NK-92 treated with Interleukin-12 subunit alpha and Interleukin-12 subunit beta, amount 100 ng/mL, for 24 hours (cell line): ENCODE measurements around the gene OR5H6.
"Not testable (repeated sequence)": the region's sequence is repeated elsewhere in the genome, so short reads cannot be mapped to it uniquely, and the experiment has no call there.

ENCODE experiments used
- DNase-seq: peaks from one replicate; lab custom pipeline; 2025; lab: John Stamatoyannopoulos, UW

The OR5H6 gene

GRCh38 chr3:98263944-98264343 is at the start of gene OR5H6:
OR5H6 (plus strand) TSS chr3:98264244; CDS start chr3:98264333, 89 bp downstream.
- DNase-seq, result no peak

DNA sequence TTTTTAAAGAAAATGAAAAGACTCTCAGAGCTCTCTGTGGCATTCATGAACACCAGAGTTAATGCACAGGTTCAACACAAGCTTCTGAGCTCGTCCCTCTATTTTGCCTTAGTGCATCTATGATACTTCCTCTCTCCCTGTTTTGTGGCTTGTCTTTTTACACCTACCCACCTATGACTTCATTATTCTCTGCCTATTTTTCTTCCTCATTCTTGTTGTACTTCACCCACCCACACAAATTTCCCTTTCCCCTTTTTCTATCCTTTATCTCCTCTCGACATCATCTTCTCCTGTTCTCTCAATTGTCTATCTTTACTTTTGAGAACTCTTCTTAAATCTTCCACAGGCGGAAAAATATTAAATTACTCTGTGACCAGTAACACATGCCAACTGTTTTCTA is 49.0 kb upstream of the OR5H6 start:
- no peak for DNase-seq

GRCh38 chr3:98223907-98224672 is 40.0 kb upstream of the OR5H6 start:
- no peak for DNase-seq

GRCh38 chr3:98232489-98232888 is 31.6 kb upstream of the OR5H6 start:
- no peak for DNase-seq

- DNase-seq, result no peak
Observed at GRCh38 chr3:98233468-98233867, 30.6 kb upstream of the OR5H6 start.

DNA sequence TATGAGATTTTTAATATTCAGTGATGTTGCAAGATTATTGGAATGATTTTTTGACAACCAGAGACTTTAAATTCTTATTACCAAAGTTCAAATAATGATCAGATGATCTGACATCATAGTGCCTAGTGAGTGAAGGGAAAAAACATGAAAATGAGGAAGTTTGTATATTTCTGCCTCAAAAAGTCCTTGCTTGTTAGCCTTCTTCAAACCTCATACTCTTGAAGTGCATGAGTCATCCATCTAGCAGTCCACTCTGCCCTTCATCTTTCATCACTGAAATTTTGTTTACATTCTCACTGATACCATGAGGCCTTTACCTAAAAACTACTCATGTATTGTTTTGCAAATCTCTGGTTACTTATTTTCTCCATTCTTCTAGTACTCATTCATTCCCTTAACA is 23.9 kb upstream of the OR5H6 start:
- no peak for DNase-seq

- no peak for DNase-seq
Observed at GRCh38 chr3:98242155-98242554, 21.9 kb upstream of the OR5H6 start.

DNA sequence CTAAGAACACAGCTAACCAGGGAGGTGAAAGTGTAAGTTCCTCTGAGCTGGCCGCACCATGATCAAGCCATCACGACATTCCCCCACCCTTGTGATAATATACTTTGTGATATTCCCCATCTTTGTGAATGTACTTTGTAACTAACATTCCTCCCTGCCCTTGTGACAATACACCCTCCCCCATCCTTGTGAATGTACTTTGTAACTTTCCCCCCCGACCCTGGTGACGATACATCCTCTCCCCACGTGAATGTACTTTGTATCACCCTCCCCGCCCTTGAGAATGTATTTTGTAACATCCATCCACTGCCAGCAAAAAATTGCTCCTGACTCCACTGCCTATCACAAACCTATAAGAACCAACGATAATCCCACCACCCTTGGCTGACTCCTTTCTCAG is 20.2 kb upstream of the OR5H6 start:
- DNase-seq, result no peak

GRCh38 chr3:98246142-98246541 is 17.9 kb upstream of the OR5H6 start:
- DNase-seq, result no peak

DNA sequence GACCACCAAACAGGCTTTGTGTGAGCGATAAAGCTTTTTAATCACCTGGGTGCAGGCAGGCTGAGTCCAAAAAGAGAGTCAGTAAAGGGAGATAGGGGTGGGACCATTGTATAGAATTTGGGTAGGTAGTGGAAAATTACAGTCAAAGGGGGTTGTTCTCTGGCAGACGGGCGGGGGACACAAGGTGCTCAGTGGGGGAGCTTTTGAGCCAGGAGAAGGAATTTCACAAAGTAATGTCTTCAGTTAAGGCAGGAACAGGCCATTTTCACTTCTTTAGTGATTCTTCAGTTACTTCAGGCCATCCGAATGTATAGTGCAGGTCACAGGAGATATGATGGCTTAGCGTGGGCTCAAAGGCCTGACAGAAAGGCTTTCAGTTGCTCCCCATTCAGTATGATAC is 8.0 kb upstream of the OR5H6 start:
- not testable (repeated sequence) for DNase-seq

DNA sequence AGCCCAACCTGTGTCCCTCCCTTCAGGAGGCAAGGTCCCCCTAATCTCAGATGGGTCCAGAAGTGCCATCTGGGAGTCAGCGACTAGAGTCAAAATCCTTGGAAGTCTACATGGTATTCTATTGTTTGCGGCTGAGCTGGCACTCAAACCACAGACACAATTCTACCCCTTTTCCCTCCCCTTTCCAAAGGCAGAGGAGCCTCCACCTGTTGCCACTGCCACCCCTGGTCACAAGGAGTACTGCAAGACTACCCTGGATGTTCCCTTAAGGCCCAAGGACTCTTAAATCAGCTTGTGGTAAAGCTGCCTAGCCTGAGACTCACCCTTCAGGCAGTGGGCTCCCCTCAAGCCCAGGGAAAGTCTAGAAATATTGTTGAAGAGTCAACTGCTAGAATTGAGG is 4.3 kb upstream of the OR5H6 start:
- DNase-seq, result no peak

GRCh38 chr3:98262046-98262445 is 2.0 kb upstream of the OR5H6 start:
- DNase-seq, result no peak

DNA sequence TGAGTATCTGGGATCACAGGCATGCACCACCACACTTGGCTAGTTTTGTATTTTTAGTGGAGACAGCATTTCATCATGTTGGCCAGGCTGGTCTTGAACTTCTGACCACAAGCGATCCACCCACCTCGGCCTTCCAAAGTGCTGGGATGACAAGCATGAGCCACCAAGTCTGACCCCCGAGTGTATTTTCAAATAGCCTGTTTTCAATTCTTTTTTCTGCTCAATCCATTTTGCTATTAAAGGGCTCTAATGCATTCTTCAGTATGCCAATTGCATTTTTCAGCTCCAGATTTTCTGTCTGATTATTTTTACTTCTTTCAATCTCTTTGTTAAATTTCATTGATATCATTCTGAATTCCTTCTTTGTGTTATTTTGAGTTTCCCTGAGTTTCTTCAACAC is 5.8 kb downstream of the OR5H6 start:
- no peak for DNase-seq

GRCh38 chr3:98272126-98272525 is 8.1 kb downstream of the OR5H6 start:
- no peak for DNase-seq

DNA sequence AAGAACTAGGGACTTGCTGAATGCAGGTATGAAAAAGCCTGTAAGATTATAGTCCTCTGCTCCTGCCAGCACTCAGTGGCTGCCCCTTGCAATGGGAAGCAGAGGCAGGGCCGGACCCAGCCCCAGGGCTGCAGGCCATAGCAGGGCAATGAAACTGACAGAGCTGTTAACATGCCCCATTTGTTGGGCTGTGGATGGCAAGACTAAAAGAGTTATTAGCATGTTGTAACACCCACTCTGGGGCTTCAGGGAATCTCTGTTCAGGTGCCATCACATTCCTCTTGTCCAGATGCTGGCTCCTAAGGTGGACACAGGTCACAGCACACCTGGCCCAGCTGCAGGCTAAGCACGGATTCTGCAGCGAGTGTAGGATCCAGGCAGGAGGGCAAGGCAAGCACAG is 10.9 kb downstream of the OR5H6 start:
- DNase-seq, result no peak

DNA sequence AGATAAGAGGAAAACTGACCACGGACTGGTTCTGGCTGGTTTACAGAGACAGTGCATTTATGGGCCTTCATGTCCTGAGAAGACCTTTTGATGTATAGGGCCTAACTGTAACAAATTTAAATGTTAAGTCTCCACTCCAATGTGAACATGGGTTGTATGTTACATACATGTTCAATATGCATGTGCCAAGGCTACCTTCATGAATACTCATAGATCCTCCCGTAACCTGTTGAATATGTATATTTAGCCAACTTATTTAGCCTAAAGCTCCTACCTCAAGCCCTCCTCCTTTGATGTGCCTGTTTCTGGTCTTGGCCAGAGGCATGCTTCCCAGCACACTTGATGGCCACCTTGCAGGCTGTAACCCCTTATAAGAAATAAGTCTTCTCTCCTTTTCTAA is 18.2 kb downstream of the OR5H6 start, which contains the start of gene OR5H2:
Gene OR5H2, plus strand, starts transcription at position 301 of the 400 bp plus-strand sequence. CDS start 398 bp downstream, outside the sequence.
- DNase-seq, result no peak

- DNase-seq, result no peak
Observed at GRCh38 chr3:98290916-98291315, 26.9 kb downstream of the OR5H6 start.

GRCh38 chr3:98291332-98291957 is 27.4 kb downstream of the OR5H6 start:
- no peak for DNase-seq
